Urothelium cell line (cell line): ENCODE measurements around the gene KIF1A.

Experiments
- DNase-seq: peaks from one replicate; pipeline ENCODE4 v3.0.0; 2011; ENCODE audit warnings: low spot score, mixed read lengths
- FAIRE-seq: peaks from 2 replicates; lab custom pipeline; 2011; peaks lifted over from hg19 to GRCh38; lab: Jason Lieb, UNC

Gene KIF1A

DNA sequence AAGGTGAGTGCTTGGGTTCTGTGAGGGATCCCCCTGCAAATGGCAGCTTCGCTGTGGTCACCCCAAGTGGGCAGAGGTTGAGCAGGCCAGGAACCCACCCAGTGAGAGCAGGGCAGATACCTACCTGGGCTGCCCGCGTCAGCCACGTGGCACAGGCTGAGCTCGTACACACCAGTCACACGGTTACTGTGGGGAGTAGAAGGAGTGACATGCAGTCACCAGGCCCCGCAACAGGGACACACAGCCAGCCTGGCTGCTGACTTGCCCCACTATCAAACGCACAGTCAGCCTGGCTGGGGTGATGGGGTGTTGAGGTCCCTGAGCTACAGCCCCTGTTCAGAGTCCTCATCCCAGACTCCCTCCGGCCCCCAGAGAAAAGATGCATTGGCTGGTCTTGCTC lies 96.2 kb downstream of the KIF1A start:
- FAIRE-seq (no peak), DNase-seq (no peak)

- no peak for FAIRE-seq
Measured at GRCh38 chr2:240722796-240723735, 97.0 kb downstream of the KIF1A start.

DNA sequence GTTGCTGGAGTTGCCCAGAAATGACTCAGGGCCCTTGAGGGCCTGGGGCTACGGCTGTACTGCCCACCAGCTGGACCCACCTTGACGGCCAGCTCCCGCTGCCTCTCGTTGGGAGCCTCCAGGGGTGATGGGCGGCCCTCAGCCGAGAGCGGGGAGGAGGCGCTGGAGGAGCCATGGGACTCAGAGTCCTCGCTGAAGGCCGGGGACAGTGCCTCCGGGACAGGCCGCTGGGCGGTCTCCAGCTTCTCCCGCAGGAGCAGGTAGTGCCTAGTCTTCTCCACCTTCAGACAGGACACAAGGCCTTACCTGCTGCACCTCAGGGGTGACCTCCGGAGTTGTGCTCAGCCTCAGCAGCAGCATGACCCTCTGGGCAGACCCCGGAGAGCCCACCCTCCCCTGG lies 97.6 kb downstream of the KIF1A start:
- no peak for DNase-seq
- no peak for FAIRE-seq

More at GRCh38 chr2:240722796-240723735, 97.0 kb downstream of the KIF1A start:
- DNase-seq: no peak

DNA sequence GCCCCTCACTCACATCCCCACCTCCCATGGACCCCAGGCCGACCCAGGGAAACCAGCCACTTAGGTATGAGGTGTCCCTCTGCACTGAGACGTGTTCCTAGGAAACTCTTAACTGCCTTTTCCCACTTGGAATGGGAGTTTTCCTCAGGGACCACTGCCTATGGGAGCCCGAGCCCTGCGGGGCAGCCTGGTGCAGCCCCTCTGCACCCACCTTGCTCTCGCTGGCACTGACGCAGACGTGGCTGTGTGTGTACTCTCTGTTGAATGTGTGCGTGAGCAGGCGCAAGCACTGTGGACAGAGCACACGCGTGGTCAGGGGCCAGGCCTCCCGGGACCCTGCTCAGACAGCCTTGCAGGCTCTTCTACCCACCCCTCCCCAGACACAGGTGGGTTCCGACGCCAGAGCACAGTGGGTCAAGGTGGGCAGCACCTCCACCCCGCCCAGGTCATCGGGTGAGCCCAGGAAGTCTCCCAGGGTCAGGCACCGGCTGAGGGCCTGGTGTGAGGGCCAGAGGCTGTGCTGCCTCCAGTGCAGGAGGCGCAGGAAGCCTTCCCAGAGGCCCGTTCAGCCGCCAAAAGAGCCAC lies 98.3 kb downstream of the KIF1A start:
- no peak for FAIRE-seq
- DNase-seq: no peak

GRCh38 chr2:240720686-240721595 lies 99.1 kb downstream of the KIF1A start:
- DNase-seq (no peak), FAIRE-seq (no peak)

DNA sequence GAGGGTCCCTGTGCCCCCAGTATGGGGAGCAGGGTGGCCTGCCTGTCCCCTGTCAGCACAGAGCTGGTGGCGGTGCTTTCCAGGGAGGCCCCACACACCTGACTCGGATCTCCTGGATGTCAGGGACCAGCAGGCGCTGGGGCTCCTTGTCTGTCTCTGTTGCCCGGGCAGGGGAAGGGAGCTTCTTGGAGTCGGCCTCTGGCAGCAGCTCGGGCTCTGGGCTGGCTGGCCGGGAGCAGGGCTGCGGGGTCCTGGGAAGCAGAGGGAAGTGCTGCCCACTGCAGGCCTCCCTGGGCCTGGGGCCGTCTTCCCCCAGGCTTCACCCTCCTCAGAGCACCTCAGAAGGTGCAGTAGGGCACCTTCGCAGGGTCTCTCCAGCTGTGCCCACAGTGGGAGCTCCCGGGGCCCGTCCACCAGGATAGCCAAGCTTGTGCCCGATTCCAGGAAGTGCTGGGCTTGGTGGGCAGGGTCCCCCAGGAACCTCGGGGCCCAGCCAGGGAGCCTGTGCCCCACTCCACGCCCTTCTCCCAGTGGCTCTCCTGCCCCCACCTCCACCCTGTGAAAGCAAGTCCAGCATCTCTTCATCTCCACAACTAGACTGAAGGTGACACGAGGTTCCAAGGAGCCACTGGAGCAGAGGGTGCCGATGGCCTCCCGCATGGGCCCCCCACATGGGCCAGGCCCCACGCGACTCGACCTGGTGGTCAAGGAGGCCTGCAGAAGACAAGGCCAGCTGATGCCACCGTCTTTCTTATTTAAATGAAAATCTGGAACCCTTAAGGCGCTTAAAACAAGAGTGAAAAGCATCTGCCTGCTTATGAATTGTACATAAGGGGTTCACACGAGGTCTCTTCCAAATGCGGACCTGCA lies 100.1 kb downstream of the KIF1A start:
- no peak for FAIRE-seq

GRCh38 chr2:240718896-240719490 lies 101.0 kb downstream of the KIF1A start:
- FAIRE-seq (no peak), DNase-seq (no peak)

More for the DNA sequence above, 100.1 kb downstream of the KIF1A start:
- DNase-seq: no peak

GRCh38 chr2:240717681-240718581 lies 102.1 kb downstream of the KIF1A start:
- DNase-seq: no peak
- no peak for FAIRE-seq

DNA sequence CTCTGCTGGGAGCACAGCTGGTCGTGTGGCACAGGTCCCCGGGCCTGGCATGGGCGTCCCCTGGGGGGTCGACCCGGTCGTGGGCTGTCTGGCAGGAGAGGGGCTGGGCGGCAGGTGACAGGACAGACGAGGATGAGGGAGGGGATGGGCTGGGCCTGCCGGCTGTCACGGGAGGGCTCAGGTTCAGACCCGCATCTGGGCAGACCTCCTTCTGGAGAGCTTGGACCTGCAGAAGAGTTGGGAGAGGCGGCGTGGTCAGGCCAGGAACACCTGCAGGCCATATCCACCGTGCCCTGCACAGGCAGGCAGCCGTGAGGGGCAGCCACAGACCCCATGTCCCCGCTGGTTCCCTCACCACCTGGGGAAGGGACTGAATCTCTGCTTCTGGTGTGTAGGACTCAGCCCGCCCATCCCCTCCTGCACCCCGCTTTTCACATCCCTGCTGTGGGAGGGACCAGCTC lies 102.8 kb downstream of the KIF1A start:
- DNase-seq (no peak), FAIRE-seq (no peak)

- DNase-seq: no peak
- FAIRE-seq: no peak
Measured at GRCh38 chr2:240716130-240716798, 103.8 kb downstream of the KIF1A start.

DNA sequence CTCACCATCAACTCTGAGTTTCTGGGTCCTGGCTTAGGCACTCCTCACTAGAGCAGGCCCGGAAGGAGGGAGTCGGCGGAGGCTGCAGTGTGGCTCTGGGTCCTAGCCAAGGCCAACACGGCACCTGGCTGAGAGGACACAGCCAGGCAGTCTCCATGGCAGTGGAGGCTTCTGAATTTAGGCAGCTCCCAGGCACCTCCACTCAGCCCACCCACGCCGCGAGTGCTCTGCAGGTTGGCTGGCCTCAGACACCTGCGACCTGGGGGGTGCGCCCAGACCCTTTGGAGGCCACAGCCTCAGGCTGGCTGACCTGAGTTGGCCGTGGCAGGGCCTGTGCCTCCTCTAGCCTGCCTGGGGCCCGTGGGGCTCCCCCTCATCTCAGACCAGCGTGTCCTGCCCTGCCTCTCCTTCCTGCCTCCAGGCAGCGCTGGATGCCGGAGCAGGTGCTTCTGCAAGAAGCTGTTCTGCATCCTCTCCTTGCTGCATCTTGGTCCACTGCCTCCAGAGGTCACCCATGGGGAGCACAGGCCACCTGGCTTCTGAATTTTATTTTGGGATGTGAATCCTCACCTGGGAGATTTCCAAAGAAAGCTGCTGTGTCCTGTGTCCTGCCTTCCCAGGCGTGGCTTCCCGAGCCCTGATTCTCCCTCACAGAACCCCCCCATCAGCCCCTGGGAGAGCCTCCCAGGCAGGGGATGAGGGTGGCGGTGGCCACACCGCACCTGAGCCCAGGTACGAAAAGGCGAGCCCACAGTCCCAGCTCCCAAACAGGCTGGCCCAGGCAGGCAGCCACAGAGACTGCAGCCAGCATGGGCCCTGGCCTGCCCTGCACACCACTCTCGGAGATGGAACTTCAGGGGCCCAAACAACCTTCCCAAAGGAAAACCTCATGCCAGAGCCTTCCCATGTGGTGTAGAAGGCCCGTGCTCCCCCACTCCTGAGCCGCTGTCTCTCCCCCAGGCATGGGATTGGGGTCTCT lies 105.0 kb downstream of the KIF1A start:
- DNase-seq: no peak
- no peak for FAIRE-seq

DNA sequence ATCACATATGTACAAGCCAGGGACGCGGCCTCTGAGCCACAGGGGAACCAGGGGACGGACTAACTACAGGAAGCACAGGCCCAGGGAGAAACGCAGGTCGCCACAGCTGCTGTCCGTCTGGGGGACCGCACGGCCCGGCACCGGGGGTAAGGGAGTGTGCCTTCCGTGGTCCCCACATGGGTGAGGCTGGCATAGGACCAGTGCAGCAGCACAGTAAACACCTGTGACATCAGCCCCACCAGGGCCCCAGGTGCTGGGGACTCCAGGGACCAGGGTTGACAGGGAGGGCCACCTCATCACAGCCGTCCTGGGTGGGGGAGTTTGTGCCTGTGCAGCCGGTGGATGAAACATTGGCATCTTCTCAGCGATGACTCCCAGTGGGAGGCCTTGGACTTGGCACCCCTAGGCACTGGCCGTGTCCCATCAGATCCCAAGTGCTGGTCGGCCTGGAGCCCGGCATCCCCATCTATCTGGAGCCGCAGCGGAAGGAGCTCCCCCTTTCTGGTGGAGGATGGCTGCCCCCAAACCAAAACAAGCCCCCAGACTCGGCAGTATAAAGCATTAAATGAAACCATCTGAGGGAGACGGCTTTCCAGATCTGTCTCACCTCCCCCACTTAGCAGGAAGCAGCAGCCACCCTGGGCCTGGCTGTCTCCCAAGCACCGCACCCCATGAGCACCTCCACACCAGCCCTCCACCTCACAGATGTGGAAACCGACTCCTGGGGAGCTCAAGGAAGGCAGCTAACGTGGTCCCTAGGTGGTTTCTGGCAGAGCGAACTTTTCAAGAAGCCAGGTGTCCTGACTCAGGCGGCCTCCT lies 105.9 kb downstream of the KIF1A start:
- no peak for FAIRE-seq
- no peak for DNase-seq

GRCh38 chr2:240713071-240713927 lies 106.7 kb downstream of the KIF1A start:
- no peak for FAIRE-seq
- DNase-seq: no peak

- FAIRE-seq (no peak), DNase-seq (no peak)
Measured at GRCh38 chr2:240712121-240712520, 107.9 kb downstream of the KIF1A start.

- FAIRE-seq: no peak
- no peak for DNase-seq
Measured at GRCh38 chr2:240711701-240712100, 108.3 kb downstream of the KIF1A start.
